Measurements from ENCODE around the gene NELFB.

The NELFB gene

GRCh38 chr9:137267933-137268355 is 12.8 kb downstream of the NELFB start:
- no peak for DNase-seq (ENCODE audit: extremely low read depth in 1 of 2, low read depth in 1 of 2)

DNA sequence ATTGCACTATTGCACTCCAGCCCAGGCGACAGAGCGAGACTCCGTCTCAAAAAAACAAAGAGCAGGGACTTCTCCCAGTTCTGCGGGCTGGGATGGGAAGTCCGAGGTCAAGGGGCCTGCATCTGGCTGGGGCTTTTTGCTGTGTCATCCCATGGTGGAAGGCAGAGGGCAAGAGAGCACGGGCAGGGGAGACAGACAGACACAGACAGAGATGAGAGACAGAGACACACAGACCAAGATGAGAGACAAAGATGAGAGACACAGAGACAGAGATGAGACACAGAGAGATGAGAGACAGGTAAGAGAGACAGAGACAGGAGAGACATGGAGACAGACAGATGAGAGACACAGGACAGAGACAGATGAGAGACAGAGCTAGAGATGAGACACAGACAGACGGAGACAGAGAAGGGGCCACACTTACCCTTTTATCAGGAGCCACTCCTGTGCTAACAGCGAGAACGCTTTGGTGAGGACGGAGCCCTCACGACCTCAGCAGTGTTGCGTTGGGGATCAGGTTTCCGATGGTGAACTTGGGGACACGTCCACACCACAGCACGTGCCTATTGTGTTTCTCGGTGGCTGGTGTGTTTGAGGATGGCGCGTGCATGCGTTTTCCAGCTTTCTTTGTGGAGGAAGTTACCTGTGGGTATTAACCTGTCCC is 13.5 kb downstream of the NELFB start:
- no peak for DNase-seq (ENCODE audit: extremely low read depth in 1 of 2, low read depth in 1 of 2)

DNA sequence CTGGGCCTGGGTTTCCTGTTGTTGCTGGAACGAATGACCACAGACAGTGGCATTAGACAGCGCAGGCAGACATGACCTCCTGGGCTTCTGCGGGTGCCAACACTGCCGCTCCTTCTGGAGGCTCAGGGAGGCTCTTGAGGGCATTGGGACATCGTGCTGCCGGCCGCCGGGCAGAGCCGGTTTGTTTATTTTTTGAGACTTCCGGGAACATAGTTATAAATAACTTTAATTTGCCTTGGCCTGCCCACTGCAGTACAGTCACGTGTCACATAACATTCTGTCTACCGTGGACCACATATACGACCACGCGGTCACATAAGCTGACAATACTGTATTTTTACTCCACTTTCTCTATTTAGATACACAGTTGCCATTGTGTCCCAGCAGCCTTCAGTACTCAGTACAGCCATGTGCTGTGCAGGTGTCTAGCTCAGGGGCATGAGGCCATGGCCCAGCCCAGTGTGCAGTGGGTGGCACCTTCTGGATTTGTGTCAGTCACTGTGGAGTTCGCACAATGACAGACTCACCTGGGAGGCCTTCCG is 14.2 kb downstream of the NELFB start:
- DNase-seq (ENCODE audit: extremely low read depth in 1 of 2, low read depth in 1 of 2): no peak

- no peak for DNase-seq (ENCODE audit: extremely low read depth in 1 of 2, low read depth in 1 of 2)
These were observed 16.0 kb downstream of the NELFB start for GRCh38 chr9:137270929-137271695.

- DNase-seq (ENCODE audit: extremely low read depth in 1 of 2, low read depth in 1 of 2): no peak
These were observed 16.6 kb downstream of the NELFB start for GRCh38 chr9:137271696-137272076.

GRCh38 chr9:137272241-137273094 is 17.3 kb downstream of the NELFB start:
- no peak for DNase-seq (ENCODE audit: extremely low read depth in 1 of 2, low read depth in 1 of 2)

DNA sequence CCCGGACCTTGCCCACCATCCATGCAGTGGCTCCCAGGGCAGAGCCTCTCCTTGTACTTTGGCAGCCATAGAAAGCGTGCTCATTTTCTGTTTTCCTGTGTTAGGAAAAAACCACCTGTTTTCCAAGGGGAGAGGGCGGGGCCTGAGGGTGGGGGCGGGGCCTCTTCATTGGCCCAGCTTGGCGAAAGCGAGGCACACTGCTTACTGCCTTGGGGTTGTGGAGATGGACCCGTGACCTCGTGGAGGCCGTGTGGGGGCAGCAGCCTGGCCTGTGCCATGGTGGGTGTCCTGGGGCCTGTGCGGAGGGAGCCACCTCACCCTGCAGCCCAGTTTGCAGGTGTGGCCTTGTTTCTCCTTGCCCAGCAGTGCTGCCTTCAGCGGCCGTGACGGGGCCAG is 18.0 kb downstream of the NELFB start:
- no peak for DNase-seq (ENCODE audit: extremely low read depth in 1 of 2, low read depth in 1 of 2)

DNA sequence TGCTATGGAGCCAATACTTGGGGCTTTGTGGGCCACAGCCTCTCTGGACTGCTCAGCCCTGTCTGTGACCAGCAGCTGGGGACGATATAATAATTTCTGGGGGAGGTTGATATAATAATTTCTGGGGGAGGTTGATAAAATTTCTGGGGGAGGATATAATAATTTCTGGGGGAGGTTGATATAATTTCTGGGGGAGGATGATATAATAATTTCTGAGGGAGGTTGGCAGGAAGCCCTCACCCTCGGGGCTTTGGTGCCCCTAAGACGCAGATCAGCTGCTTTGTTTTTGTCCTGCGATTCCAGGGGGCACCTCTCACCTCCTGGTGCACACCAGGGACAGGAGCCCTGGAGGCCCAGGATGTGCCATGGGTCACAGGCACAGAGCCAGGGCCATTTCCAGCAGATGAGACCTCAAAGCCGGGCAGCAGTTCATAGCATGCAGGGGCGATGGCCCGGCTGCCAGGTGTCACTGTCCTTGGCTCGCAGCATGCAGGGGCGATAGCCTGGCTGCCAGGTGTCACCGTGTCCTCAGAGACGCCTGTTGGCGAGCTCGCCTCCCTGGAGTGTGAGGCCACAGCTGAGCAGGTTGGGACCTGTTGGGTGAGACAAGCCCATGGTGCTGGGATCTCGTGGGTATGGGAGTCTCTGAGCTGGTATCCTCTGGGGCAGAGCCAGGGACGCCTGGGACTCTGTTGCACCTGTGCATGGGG is 18.6 kb downstream of the NELFB start:
- no peak for DNase-seq (ENCODE audit: extremely low read depth in 1 of 2, low read depth in 1 of 2)

- DNase-seq (ENCODE audit: extremely low read depth in 1 of 2, low read depth in 1 of 2): no peak
These were observed 20.1 kb downstream of the NELFB start for GRCh38 chr9:137275203-137275587.

GRCh38 chr9:137275588-137276472 is 20.7 kb downstream of the NELFB start:
- DNase-seq (ENCODE audit: extremely low read depth in 1 of 2, low read depth in 1 of 2): no peak

DNA sequence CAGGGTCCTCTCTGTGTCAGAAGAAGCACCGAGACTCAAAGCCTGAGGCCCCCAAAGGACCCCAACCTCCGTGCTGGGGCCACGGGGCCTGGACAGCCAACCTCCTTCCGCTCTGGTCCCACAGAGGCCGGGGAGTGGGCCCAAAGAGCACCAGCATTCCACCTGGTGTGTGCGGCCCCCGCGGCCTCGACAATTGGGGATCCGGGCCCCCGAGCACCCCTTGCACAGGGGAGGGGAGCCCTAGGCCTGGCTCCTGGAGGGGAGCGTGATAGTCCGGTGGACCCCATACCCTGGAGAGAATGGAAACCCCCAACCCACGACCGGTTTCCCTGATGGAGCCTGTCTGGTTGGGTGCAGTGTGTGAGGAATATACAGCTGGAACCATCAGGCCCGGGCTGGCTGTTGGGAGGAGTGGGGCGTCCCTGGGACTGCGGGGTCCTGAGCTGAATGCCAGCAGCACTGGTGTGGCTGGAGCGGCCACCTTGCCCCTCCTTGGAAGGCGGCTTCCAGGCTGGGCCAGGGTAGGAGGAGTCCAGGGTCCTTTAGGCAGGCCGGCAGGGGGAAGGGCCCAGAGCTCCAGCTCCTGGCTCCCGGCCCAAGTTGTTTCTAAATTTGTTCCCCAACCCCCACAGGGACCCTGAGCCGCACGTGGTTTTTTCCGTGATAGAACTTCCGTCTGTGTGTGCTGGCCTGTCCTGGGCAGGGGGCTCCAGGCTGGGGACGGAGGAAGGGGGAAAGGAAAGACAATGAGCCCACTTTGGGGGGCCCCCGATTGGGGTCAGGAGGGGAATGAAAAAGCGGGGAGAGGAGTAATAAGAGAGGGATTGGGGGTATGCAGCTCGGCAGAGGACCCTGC is 21.6 kb downstream of the NELFB start:
- no peak for DNase-seq (ENCODE audit: extremely low read depth in 1 of 2, low read depth in 1 of 2)

GRCh38 chr9:137277329-137278041 is 22.4 kb downstream of the NELFB start, which contains the start of gene TOR4A:
Gene TOR4A (plus strand): TSS chr9:137277726. CDS start chr9:137278690, 964 bp downstream.
- DNase-seq (ENCODE audit: extremely low read depth in 1 of 2, low read depth in 1 of 2): no peak

DNA sequence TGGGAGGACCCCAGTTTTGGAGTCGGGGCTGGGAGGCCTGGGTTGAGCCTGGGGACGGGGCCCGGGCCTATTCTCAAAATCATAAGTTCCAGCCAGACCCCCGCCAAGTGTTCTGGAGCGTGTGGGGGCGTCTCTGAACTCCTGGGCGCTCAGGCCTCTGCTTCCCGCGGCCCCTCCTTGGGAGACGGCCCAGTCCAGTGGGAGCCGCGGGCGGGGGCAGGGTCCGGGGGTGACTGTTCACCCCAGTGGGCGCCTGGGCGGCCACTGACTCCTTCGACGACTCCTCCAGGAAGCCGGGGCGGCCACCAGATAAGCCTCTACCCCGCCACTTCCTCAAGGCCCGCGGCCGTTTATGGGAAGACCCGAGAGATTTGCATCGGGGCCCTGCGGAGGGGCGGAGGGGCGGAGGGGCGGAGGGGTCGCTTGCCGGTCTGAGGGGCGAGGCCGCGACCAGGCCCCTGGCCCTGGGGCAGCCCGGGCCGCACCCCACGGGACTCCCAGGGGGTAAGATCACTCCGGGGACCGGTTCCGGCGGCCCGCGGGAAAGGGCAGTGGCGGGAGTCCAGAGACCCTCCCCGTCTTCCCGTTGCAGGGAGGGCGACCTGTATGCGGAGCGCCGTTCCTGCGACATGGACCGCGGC is 23.1 kb downstream of the NELFB start:
- DNase-seq (ENCODE audit: extremely low read depth in 1 of 2, low read depth in 1 of 2): no peak

- no peak for DNase-seq (ENCODE audit: extremely low read depth in 1 of 2, low read depth in 1 of 2)
These were observed 23.9 kb downstream of the NELFB start for GRCh38 chr9:137278721-137279711.

- no peak for DNase-seq (ENCODE audit: extremely low read depth in 1 of 2, low read depth in 1 of 2)
These were observed 24.8 kb downstream of the NELFB start for GRCh38 chr9:137279741-137280473.
